Measurements from ENCODE around the gene ERFL. TPM values are rescaled to one million over a fixed set of nuclear protein-coding genes. Genes with fewer than 3 reads are reported as not detected.

ERFL gene
- total RNA-seq, 2 donors from 2014 or later, result 0.28 to 0.41 TPM

GRCh38 chr19:41968751-41969595 lies 40.7 kb upstream of the ERFL start:
- Histone ChIP-seq H3K36me3 (no peaks in the 10 kb centered on the region), H3K4me1 (ENCODE audit: control insufficient read depth in 1 of 2, low read depth in 2 of 2) (no peaks in the 10 kb centered on the region), H3K9me3 (no peaks in the 10 kb centered on the region), H3K27ac (no peak overlapping the region), H3K27me3 (replicated peaks; ENCODE audit: insufficient read depth) (no peaks in the 10 kb centered on the region), H3K4me3 (no peak overlapping the region)
- ATAC-seq (ENCODE audit: insufficient number of reproducible peaks, low FRiP score, low read depth), result no peak
- TF ChIP-seq, protein P1, sequence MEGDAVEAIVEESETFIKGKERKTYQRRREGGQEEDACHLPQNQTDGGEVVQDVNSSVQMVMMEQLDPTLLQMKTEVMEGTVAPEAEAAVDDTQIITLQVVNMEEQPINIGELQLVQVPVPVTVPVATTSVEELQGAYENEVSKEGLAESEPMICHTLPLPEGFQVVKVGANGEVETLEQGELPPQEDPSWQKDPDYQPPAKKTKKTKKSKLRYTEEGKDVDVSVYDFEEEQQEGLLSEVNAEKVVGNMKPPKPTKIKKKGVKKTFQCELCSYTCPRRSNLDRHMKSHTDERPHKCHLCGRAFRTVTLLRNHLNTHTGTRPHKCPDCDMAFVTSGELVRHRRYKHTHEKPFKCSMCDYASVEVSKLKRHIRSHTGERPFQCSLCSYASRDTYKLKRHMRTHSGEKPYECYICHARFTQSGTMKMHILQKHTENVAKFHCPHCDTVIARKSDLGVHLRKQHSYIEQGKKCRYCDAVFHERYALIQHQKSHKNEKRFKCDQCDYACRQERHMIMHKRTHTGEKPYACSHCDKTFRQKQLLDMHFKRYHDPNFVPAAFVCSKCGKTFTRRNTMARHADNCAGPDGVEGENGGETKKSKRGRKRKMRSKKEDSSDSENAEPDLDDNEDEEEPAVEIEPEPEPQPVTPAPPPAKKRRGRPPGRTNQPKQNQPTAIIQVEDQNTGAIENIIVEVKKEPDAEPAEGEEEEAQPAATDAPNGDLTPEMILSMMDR (IDR thresholded peaks at IDR 0.05), result no peak
- DNase-seq (ENCODE audit: low spot score), result no peak

GRCh38 chr19:41967054-41967783 lies 39.0 kb upstream of the ERFL start:
- H3K36me3 ChIP-seq, result no peaks in the 10 kb centered on the region
- H3K27ac ChIP-seq, result no peak overlapping the region
- TF ChIP-seq, protein P1 (IDR thresholded peaks at IDR 0.05), result no peak
- no peaks in the 10 kb centered on the region for H3K27me3 ChIP-seq (replicated peaks; ENCODE audit: insufficient read depth)
- DNase-seq (ENCODE audit: low spot score) (no peak), ATAC-seq (ENCODE audit: insufficient number of reproducible peaks, low FRiP score, low read depth) (no peak)
- H3K9me3 ChIP-seq, result no peaks in the 10 kb centered on the region
- no peak overlapping the region for H3K4me3 ChIP-seq
- no peaks in the 10 kb centered on the region for H3K4me1 ChIP-seq (ENCODE audit: control insufficient read depth in 1 of 2, low read depth in 2 of 2)

DNA sequence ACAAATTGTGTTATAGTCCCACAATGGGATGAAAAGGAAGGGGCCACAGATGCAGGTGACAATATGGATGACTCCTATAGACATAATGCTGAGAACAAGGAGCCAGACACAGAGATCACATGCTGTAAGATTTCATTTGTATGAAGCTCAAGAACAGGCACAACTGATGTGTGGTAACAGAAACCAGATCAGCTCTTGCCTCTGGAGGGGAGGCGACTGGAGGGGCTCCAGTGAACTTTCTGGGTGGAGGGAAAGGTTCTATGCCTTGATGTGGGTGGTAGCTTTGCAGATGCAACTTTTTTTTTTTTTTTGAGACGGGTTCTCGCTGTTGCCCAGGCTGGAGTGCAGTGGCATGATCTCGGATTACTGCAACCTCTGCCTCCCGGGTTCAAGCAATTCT lies 36.9 kb upstream of the ERFL start:
- H3K4me1 ChIP-seq (ENCODE audit: control insufficient read depth in 1 of 2, low read depth in 2 of 2), result no peaks in the 10 kb centered on the region
- no peaks in the 10 kb centered on the region for H3K27me3 ChIP-seq (replicated peaks; ENCODE audit: insufficient read depth)
- H3K4me3 ChIP-seq, result no peak overlapping the region
- no peaks in the 10 kb centered on the region for H3K9me3 ChIP-seq
- TF ChIP-seq, protein P1 (IDR thresholded peaks at IDR 0.05), result no peak
- DNase-seq (ENCODE audit: low spot score) (no peak), ATAC-seq (ENCODE audit: insufficient number of reproducible peaks, low FRiP score, low read depth) (no peak)
- H3K36me3 ChIP-seq, result no peaks in the 10 kb centered on the region
- no peak overlapping the region for H3K27ac ChIP-seq

DNA sequence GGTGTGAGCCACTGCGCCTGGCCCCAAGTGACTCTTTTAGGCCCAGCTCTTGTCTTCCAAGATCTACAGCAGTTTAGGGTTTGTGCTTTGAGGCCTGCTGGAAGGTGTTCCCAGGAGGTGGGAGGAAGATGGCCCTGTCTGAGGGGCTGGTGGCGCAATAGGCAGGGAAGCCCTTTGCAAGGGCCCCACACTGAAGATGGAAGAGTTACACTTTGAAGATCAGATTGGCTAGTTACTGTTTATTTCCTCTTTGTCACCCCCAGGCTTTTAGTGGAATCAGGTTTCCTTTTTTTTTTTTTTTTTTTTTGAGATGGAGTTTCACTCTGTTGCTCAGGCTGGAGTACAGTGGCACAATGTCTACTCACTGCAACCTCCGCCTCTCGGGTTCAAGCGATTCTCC lies 32.7 kb upstream of the ERFL start:
- ATAC-seq (ENCODE audit: insufficient number of reproducible peaks, low FRiP score, low read depth) (no peak), DNase-seq (ENCODE audit: low spot score) (no peak)
- H3K9me3 ChIP-seq, result no peaks in the 10 kb centered on the region
- no peaks in the 10 kb centered on the region for H3K27me3 ChIP-seq (replicated peaks; ENCODE audit: insufficient read depth)
- peaks cover 5% of the 10 kb centered on the region for H3K36me3 ChIP-seq
- no peak overlapping the region for H3K4me3 ChIP-seq
- H3K4me1 ChIP-seq (ENCODE audit: control insufficient read depth in 1 of 2, low read depth in 2 of 2), result peaks cover 7 to 17% of the 10 kb centered on the region in 2 donors
- H3K27ac ChIP-seq, result no peak overlapping the region
- TF ChIP-seq, protein P1 (IDR thresholded peaks at IDR 0.05), result no peak
